LNCAP (cell line): Measurements from ENCODE around the gene OR4D2.

Source experiments
- TF ChIP-seq, protein P1 (sequence below): fragments of 450-650 bp; IDR thresholded peaks from 2 replicates; pipeline ENCODE4 v1.5.1; 2017; ENCODE audit warnings: mild to moderate bottlenecking

Gene OR4D2

DNA sequence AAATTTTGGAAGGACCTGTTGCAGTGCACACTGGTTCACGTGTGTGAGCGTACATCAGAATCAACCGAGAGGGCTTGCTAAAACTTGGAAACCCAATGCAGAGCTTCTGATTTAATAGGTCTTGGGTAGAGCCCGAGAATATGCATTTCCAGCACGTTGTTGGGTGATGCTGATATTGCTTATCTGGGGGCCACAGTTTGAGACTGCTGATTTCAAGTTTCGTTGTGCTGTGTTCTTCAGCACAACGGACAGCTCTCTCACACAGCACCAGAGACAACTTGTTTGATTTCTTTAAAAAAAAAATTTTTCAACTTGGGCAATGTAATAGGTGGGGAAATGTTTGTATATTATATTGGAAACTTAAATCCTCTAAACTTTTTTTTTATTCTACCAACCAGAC, 9.4 kb downstream of the OR4D2 start:
- TF ChIP-seq, protein P1, sequence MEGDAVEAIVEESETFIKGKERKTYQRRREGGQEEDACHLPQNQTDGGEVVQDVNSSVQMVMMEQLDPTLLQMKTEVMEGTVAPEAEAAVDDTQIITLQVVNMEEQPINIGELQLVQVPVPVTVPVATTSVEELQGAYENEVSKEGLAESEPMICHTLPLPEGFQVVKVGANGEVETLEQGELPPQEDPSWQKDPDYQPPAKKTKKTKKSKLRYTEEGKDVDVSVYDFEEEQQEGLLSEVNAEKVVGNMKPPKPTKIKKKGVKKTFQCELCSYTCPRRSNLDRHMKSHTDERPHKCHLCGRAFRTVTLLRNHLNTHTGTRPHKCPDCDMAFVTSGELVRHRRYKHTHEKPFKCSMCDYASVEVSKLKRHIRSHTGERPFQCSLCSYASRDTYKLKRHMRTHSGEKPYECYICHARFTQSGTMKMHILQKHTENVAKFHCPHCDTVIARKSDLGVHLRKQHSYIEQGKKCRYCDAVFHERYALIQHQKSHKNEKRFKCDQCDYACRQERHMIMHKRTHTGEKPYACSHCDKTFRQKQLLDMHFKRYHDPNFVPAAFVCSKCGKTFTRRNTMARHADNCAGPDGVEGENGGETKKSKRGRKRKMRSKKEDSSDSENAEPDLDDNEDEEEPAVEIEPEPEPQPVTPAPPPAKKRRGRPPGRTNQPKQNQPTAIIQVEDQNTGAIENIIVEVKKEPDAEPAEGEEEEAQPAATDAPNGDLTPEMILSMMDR = no peak

DNA sequence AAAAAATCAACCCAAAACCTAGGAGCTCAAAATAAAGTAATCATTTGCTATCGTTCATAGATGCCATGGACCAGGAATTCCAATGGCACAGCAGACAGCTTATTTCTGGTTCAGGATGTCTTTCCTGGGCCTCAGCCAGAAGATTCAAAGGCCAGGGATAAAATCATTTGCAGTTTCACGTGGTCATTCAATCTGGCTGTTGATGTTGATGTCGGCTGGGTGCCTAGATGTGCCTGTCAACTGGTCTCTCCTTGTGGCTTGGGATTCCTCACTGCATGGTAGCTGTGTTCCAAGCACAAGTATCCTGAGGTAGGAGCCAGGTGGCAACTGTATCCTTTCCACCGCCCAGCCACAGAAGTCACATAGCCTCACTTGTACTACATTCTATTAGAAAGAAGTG, 15.0 kb downstream of the OR4D2 start:
- TF ChIP-seq, protein P1 = no peak

DNA sequence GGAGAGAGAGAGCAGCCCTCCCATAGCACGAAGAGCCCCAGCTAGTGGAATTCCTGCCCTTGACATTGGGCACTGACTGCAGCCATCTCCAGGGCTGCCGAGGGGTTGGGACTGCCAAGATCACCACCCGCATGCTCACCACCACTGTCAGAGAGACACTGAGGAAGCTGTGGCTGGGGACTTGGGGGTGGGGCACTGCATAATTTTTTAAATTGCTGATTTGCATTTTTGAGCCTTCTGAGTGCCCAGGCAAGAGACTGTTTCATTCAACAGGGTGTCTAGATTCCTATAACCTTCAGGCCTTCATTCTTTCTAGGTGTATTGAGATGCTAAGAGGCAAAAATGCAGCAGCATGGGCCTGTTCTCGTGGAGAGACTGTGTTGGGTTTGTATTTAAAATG, 16.7 kb downstream of the OR4D2 start:
- TF ChIP-seq, protein P1 = no peak

DNA sequence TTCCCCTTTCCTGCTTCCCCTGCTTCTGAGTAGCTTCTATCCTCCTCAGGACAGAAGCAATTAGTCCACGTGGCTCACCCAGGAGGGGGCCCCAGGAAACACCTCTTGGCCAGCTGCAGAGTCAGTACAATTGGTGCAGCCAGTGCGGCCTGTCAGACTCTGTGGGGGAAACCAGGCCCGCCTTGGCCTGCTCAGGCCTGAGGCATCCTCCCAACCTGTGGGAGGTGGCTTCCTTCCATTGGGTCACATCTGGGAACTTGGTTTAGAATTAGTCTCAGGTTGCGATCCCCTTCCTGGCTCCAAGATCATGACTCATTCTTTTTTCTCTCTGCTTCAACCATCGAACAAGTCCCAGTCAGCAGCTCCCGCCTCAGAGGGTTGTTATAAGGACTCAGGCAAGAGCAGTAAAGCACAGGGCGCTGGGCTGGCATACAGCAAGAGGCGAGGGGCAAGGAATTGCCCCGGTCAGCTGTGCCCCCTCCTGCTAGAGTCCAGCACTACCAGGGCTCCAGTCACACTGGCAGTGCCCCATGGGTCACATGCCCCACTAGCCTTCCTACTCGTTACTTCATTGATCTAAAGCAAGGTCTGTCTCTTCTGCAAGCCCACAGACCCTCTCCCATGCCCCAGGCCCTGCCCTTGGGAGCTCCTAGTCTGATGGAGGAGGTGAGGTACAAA, 17.7 kb downstream of the OR4D2 start:
- TF ChIP-seq, protein P1 = no peak

DNA sequence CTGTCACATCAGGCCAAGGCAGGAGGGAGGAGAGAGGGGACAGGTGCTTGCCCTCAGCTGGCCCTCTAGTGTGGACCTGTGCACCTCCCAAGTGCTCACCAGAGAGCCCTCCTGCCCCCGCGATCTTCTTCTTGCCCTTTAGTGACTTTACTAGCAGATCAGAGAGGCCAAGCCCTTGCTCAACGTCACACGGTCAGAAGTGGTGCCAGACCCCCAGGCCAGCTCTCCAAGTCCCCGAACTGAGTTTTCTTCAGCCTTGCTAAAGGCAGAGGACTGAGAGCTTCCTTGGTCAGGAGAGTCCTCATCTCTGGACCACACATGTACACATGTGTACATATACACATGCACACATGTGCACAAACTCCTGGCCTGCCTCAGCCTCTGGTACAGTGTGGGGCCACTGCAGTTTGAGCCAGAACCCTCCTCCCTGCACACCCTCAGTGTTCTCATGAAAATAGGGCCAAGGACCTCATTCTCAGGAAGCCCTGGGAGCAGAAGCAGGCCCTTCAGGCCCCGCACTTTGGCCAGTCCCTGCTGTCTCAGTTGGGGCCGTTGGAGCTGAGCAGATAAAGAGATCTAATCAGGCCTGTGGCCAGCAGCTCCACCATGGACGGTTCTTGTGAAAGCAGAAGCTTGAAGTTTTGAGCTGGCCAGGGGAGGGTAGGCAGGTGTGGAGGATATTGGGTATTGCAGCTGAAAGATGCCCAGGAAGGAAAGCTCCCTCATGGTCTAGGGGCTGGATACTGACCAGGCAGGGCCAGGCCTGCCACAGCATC, 18.4 kb downstream of the OR4D2 start:
- TF ChIP-seq, protein P1 = no peak

DNA sequence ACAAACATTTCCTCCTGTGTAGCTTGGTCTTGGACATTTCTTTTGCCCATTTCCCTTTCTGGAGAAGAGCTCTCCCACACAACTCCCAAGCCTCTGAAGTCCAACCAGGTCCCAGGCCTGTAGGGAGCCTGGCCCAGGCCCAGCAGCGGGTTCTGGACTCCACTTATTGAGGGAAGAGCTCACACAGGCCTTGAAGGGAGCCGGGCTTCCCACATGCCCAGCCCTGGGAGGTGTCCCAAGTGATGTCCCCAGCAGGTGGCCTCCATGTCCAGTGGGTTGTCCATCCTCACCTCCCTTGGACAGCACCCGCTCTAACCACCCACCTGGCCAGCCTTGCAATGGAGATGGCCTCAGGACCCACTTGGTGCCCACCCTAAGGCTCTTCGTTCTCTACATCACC, 19.8 kb downstream of the OR4D2 start:
- TF ChIP-seq, protein P1 = no peak

DNA sequence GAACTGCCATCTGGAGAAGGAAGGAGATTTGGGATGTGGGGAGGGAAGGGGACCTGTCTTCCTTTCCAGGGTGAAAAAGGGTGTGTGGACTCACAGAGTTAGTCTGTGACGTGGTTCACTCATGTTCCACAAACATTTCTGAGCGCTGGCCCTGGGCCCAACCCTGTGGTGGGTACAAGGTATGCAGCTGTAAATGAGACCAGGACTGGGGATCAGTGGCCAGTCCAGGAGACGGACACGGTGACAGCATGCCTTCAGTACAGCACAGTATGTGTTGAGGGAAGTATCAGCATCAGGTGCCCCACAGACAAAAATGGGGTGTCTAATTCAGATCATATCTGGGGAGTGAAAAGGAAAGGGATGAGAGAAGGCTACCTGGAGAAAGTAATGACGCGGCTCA, 20.3 kb downstream of the OR4D2 start:
- TF ChIP-seq, protein P1 = no peak
